Loucy (cell line): ENCODE data around the gene MCTP2.

ENCODE experiments used
- H2AFZ ChIP-seq: fragments of 200-600 bp; sonication (generic); 2 replicates; pipeline ENCODE4 v1.6.0; 2016; ENCODE audit warnings: antibody characterized with exemption, mild to moderate bottlenecking, low read length, moderate library complexity
- H3F3A ChIP-seq: fragments of 200-600 bp; 2 replicates; pipeline ENCODE4 v1.6.0; 2016; ENCODE audit warnings: antibody characterized with exemption, low read depth, mild to moderate bottlenecking
- H3K27me3 ChIP-seq: fragments of 200-600 bp; sonication (generic); 2 replicates; pipeline ENCODE4 v1.6.1; 2014; ENCODE audit warnings: low read length, mild to moderate bottlenecking; ENCODE audit not compliant: insufficient read depth, poor library complexity, severe bottlenecking
- H3K36me3 ChIP-seq: fragments of 200-600 bp; sonication (generic); 2 replicates; pipeline ENCODE4 v1.6.1; 2016; ENCODE audit warnings: low read length; ENCODE audit not compliant: insufficient read depth
- H3K4me1 ChIP-seq: fragments of 200-600 bp; sonication (generic); 2 replicates; pipeline ENCODE4 v1.5.1; 2014; ENCODE audit warnings: low read length, mild to moderate bottlenecking; ENCODE audit not compliant: insufficient read depth, poor library complexity, severe bottlenecking
- H3K4me2 ChIP-seq: fragments of 200-600 bp; sonication (generic); 2 replicates; pipeline ENCODE4 v1.6.0; 2014; ENCODE audit warnings: antibody characterized with exemption, low read length, low read depth, mild to moderate bottlenecking; ENCODE audit not compliant: poor library complexity, severe bottlenecking
- H3K4me3 ChIP-seq: fragments of 200-600 bp; sonication (generic); 2 replicates; pipeline ENCODE4 v1.5.1; 2014; ENCODE audit warnings: low read length, mild to moderate bottlenecking, mixed read lengths; ENCODE audit not compliant: poor library complexity, severe bottlenecking
- H3K79me2 ChIP-seq: fragments of 200-600 bp; sonication (generic); 2 replicates; pipeline ENCODE4 v1.6.1; 2014; ENCODE audit warnings: low read length; ENCODE audit not compliant: insufficient read depth
- H3K9ac ChIP-seq: fragments of 200-600 bp; sonication (generic); 2 replicates; pipeline ENCODE4 v1.6.0; 2014; ENCODE audit warnings: mild to moderate bottlenecking, low read depth, low read length, moderate library complexity; ENCODE audit not compliant: poor library complexity, severe bottlenecking
- H3K9me2 ChIP-seq: fragments of 200-600 bp; sonication (generic); replicated peaks from 2 replicates; pipeline ENCODE4 v1.6.1; 2016; ENCODE audit warnings: low read depth, low read length, mixed read lengths
- H3K9me3 ChIP-seq: fragments of 200-600 bp; sonication (generic); 2 replicates; pipeline ENCODE4 v1.6.1; 2014; ENCODE audit warnings: mild to moderate bottlenecking, antibody characterized with exemption, low read length, low read depth; ENCODE audit not compliant: insufficient read depth
- H4K20me1 ChIP-seq: fragments of 200-600 bp; sonication (generic); 2 replicates; pipeline ENCODE4 v1.6.0; 2014; ENCODE audit warnings: antibody characterized with exemption, low read length, mild to moderate bottlenecking; ENCODE audit not compliant: insufficient read depth, poor library complexity, severe bottlenecking
- CTCF ChIP-seq: fragments of 200-600 bp; sonication (generic); conservative IDR thresholded peaks from 2 replicates; pipeline ENCODE4 v1.5.1; 2014; ENCODE audit warnings: mild to moderate bottlenecking, antibody characterized with exemption, low read length
- EZH2phosphoT487 ChIP-seq: fragments of 200-600 bp; IDR thresholded peaks from 2 replicates; pipeline ENCODE4 v1.6.1; 2018; ENCODE audit warnings: antibody characterized with exemption, mild to moderate bottlenecking, moderate library complexity, borderline replicate concordance

Gene MCTP2

DNA sequence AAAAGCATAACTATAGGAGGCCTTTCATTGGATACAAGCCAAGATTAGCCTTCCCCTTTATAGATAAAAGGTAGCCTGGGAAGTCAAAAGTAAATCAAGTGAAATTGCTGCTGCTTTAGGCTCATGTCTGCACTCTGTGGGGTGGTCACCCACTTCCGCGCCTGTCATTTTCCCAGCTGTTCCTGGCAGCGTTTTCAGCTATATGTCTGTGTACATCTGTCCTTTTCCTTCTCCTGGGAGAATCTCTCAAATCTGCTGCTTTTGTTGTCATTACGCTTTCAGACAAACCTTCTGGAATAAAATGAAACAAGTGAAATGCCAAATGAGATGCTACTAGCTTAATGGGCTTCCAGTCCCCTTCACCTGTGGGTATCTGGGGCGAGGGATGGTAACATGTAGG is 211.8 kb downstream of the MCTP2 start:
- H2AFZ ChIP-seq = no peak overlapping the region
- H3K4me2 ChIP-seq = no peak overlapping the region
- peaks cover 85% of the 10 kb centered on the region; the same call in 1 of the 2 replicates for H3K36me3 ChIP-seq
- H3K4me1 ChIP-seq = no peaks in the 10 kb centered on the region
- H4K20me1 ChIP-seq = no peaks in the 10 kb centered on the region
- H3K79me2 ChIP-seq = no peaks in the 10 kb centered on the region
- no peaks in the 10 kb centered on the region for H3F3A ChIP-seq
- H3K9ac ChIP-seq = no peak overlapping the region
- H3K9me2 ChIP-seq = no peaks in the 10 kb centered on the region
- no peaks in the 10 kb centered on the region for H3K9me3 ChIP-seq
- no peaks in the 10 kb centered on the region for H3K27me3 ChIP-seq
- TF ChIP-seq EZH2phosphoT487 = no peak
- no peak for TF ChIP-seq CTCF
- H3K4me3 ChIP-seq = no peak overlapping the region

GRCh38 chr15:94445566-94446160 is 214.3 kb downstream of the MCTP2 start:
- H3K9me2 ChIP-seq = no peaks in the 10 kb centered on the region
- H3K4me2 ChIP-seq = no peak overlapping the region
- H3K9me3 ChIP-seq = no peaks in the 10 kb centered on the region
- no peak overlapping the region for H3K4me3 ChIP-seq
- H3F3A ChIP-seq = no peaks in the 10 kb centered on the region
- no peaks in the 10 kb centered on the region for H4K20me1 ChIP-seq
- no peak overlapping the region for H3K9ac ChIP-seq
- TF ChIP-seq EZH2phosphoT487 (no peak), CTCF (no peak)
- H3K79me2 ChIP-seq = no peaks in the 10 kb centered on the region
- H3K36me3 ChIP-seq = peaks cover 78% of the 10 kb centered on the region; the same call in 1 of the 2 replicates
- no peaks in the 10 kb centered on the region for H3K4me1 ChIP-seq
- H3K27me3 ChIP-seq = no peaks in the 10 kb centered on the region
- H2AFZ ChIP-seq = no peak overlapping the region

DNA sequence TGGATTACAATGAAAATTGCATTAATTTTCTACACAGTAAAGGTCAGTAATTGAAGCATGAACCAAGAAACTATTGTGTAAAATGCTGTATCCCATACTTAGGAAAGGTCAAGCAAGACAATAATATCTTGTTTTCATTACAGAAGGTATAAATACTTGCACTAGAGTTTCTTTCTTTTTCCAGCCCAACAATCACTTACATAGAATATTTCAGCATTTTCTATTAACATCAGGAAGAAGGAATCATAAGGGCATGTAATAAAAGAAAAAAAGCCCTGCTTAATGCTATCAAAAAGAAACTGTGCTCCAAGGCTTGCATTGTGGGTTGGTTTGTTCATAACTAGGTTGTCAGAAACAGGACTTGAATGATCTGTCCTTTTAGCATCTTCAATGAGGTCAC is 215.1 kb downstream of the MCTP2 start:
- Histone ChIP-seq H3K9me2 (no peaks in the 10 kb centered on the region), H3F3A (no peaks in the 10 kb centered on the region), H3K4me1 (no peaks in the 10 kb centered on the region), H3K9me3 (no peaks in the 10 kb centered on the region), H3K79me2 (no peaks in the 10 kb centered on the region), H4K20me1 (no peaks in the 10 kb centered on the region), H2AFZ (no peak overlapping the region), H3K4me2 (no peak overlapping the region), H3K36me3 (peaks cover 77% of the 10 kb centered on the region; the same call in 1 of the 2 replicates), H3K4me3 (no peak overlapping the region), H3K27me3 (no peaks in the 10 kb centered on the region), H3K9ac (no peak overlapping the region)
- no peak for TF ChIP-seq EZH2phosphoT487
- no peak for TF ChIP-seq CTCF
